OCI-LY7 (cell line): ENCODE measurements around the gene IGFBP4.

Experiments
- EZH2phosphoT487 ChIP-seq: fragments of 200-600 bp; sonication (generic); IDR thresholded peaks from 2 replicates; pipeline ENCODE4 v1.6.1; 2018; ENCODE audit warnings: low read depth, borderline replicate concordance, mild to moderate bottlenecking, mixed run types, antibody characterized with exemption, low read length, moderate library complexity, mixed read lengths
- TF ChIP-seq, protein P1 (sequence below): fragments of 200-600 bp; sonication (generic); conservative IDR thresholded peaks from 2 replicates; pipeline ENCODE4 v1.5.1; 2014; ENCODE audit warnings: mild to moderate bottlenecking, antibody characterized with exemption, low read length, moderate library complexity, mixed read lengths

DNA sequence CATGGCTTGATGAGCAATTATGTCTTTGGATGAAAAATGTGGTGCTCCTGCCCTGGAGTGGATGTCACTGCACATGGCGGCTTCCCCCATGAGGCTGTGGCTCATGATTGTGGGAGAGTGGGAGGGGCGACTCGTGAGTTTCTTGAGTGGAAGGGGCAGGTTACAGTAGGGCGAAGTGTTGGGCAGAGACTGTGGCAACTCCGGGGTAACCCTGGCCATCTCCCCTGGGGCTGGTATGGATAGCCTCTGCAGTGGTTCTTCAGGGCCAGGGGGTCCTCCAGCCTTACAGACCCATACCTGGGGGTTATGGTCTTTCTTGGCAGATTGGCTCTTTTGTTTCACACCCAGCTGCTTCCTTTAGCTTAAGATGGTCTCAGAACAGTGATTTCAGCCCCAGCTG lies 59.5 kb downstream of the IGFBP4 start:
- TF ChIP-seq, protein P1, sequence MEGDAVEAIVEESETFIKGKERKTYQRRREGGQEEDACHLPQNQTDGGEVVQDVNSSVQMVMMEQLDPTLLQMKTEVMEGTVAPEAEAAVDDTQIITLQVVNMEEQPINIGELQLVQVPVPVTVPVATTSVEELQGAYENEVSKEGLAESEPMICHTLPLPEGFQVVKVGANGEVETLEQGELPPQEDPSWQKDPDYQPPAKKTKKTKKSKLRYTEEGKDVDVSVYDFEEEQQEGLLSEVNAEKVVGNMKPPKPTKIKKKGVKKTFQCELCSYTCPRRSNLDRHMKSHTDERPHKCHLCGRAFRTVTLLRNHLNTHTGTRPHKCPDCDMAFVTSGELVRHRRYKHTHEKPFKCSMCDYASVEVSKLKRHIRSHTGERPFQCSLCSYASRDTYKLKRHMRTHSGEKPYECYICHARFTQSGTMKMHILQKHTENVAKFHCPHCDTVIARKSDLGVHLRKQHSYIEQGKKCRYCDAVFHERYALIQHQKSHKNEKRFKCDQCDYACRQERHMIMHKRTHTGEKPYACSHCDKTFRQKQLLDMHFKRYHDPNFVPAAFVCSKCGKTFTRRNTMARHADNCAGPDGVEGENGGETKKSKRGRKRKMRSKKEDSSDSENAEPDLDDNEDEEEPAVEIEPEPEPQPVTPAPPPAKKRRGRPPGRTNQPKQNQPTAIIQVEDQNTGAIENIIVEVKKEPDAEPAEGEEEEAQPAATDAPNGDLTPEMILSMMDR, result no peak
- TF ChIP-seq EZH2phosphoT487, result no peak
